Natural killer cell (primary cell): Measurements from ENCODE around the gene SRPX2. TPM values are rescaled to one million over a fixed set of nuclear protein-coding genes. Genes with fewer than 3 reads are reported as not detected.

Source experiments
- ATAC-seq, 3 donors: fragments of 150-1000 bp in 2 of 3; fragments of 200-7000 bp in 1 of 3; cut with Tn5 transposase; 1 replicate in 1 of 3; 2 replicates in 2 of 3; pipeline ENCODE4 v1.10.0; 2021; ENCODE audit warnings: mild to moderate bottlenecking in 2 of 3, moderate library complexity in 2 of 3
- DNase-seq, 2 donors: peaks; one replicate each; pipeline versions ENCODE4 v3.0.0 to v3.0.0-alpha.2; 2013 to 2021; ENCODE audit warnings: mixed read lengths in 1 of 2
- H3K27ac ChIP-seq: one replicate; pipeline ENCODE4 v1.5.1; 2013; ENCODE audit warnings: mild to moderate bottlenecking, low read length
- H3K27me3 ChIP-seq: one replicate; pipeline ENCODE4 v1.6.1; 2013; ENCODE audit warnings: low read length; ENCODE audit not compliant: control insufficient read depth, insufficient read depth
- H3K36me3 ChIP-seq: one replicate; pipeline ENCODE4 v1.6.1; 2013; ENCODE audit warnings: low read length; ENCODE audit not compliant: control insufficient read depth, insufficient read depth
- H3K4me1 ChIP-seq: one replicate; pipeline ENCODE4 v1.6.1; 2013; ENCODE audit warnings: low read length; ENCODE audit not compliant: control insufficient read depth, insufficient read depth
- H3K4me3 ChIP-seq: one replicate; pipeline ENCODE4 v1.5.1; 2013; ENCODE audit warnings: low read length
- H3K9me3 ChIP-seq: one replicate; pipeline ENCODE4 v1.6.1; 2013; ENCODE audit warnings: low read length; ENCODE audit not compliant: control insufficient read depth, insufficient read depth
- H3K27ac Mint-ChIP-seq, 2 donors: one replicate each; pipeline ENCODE4 v1.8.0; 2022; ENCODE audit warnings: mild to moderate bottlenecking in 2 of 2, mixed read lengths in 2 of 2, moderate library complexity in 1 of 2
- H3K27me3 Mint-ChIP-seq, 2 donors: one replicate each; pipeline ENCODE4 v1.8.0; 2022; ENCODE audit warnings: low read depth in 2 of 2, mixed read lengths in 2 of 2
- H3K36me3 Mint-ChIP-seq: one replicate; pipeline ENCODE4 v1.8.0; 2022; ENCODE audit warnings: mixed read lengths
- H3K4me1 Mint-ChIP-seq, 2 donors: one replicate each; pipeline ENCODE4 v1.8.0; 2022; ENCODE audit warnings: mixed read lengths in 2 of 2
- H3K4me3 Mint-ChIP-seq: one replicate; pipeline ENCODE4 v1.8.0; 2022; ENCODE audit warnings: mild to moderate bottlenecking, moderate library complexity, mixed read lengths
- H3K9me3 Mint-ChIP-seq, 2 donors: one replicate each; pipeline ENCODE4 v1.8.0; 2022; ENCODE audit warnings: mixed read lengths in 2 of 2
- CTCF ChIP-seq: fragments of 200-600 bp; IDR thresholded peaks from one replicate; pipeline ENCODE4 v1.8.0; 2022; ENCODE audit warnings: antibody characterized with exemption
- WGBS: methylation state at CpG from one replicate; pipeline ENCODE4 v1.1.7; 2013; ENCODE audit warnings: missing lambda C conversion rate; ENCODE audit not compliant: insufficient coverage; 5-methylcytosine and 5-hydroxymethylcytosine counted together
- intact Hi-C: fragments of 100-400 bp; cut with micrococcal nuclease; formaldehyde crosslinking; loops from one replicate; pipeline ENCODE4 v1.14.2; 2022
- total RNA-seq, 4 donors: library from RNA; stranded (reverse); fragments of 120-200 nt in 1 of 4; gene quantifications; one replicate each; pipeline versions ENCODE4 v1.2.3 to v1.2.4, GENCODE V29; 2013 to 2022

SRPX2 gene
- total RNA-seq, 3 donors from 2014 or later (not counting 1 experiment from before 2014, with no cell fraction given): not detected

DNA sequence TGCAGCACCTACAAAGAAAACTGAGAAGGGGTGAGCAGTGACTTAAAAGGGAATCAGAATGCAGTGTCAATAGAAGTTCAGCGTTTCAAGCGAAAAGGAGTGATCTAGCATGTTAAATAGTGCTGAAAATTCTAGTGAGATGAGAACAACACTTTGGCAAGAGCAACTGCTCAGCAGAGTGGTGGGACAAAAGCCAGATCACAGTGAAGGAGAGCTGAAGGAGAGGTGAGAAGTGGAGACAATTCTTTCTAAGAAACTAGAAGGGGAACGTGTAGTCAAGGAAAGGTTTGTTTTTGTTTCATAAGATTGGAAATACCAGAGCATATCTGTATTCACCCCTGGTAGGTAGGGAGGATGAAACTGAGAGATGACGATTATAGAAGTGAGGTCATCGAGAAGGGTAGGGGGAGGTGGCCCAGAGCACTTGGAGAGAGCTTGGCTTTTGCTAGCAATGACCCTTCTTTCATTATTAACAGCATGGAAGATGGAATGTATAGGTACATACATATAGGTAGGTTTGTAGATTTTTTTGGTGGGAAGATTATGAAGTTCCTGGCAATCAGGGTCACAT is 33.7 kb downstream of the SRPX2 start:
- Mint-ChIP-seq H3K9me3 (no peaks in the 10 kb centered on the region), H3K27ac (no peak overlapping the region), H3K27me3 (no peaks in the 10 kb centered on the region), H3K4me1 (no peaks in the 10 kb centered on the region), H3K36me3 (no peaks in the 10 kb centered on the region), H3K4me3 (no peak overlapping the region)
- intact Hi-C loops: no loop called here
- H3K27ac ChIP-seq: no peak overlapping the region
- ATAC-seq: no peak
- H3K9me3 ChIP-seq: no peaks in the 10 kb centered on the region
- H3K27me3 ChIP-seq: no peaks in the 10 kb centered on the region
- no peak for DNase-seq
- no peak overlapping the region for H3K4me3 ChIP-seq
- no peaks in the 10 kb centered on the region for H3K4me1 ChIP-seq
- no peaks in the 10 kb centered on the region for H3K36me3 ChIP-seq
- TF ChIP-seq CTCF: no peak
- 82% methylated on average over 5 of the region's 5 CpGs for whole genome bisulfite sequencing

GRCh38 chrX:100680756-100681155 is 36.8 kb downstream of the SRPX2 start:
- no peak overlapping the region for H3K4me3 ChIP-seq
- no peak for DNase-seq
- H3K4me1 Mint-ChIP-seq: no peaks in the 10 kb centered on the region
- no peak overlapping the region for H3K27ac ChIP-seq
- H3K9me3 ChIP-seq: no peaks in the 10 kb centered on the region
- H3K4me3 Mint-ChIP-seq: no peak overlapping the region
- H3K4me1 ChIP-seq: no peaks in the 10 kb centered on the region
- no peaks in the 10 kb centered on the region for H3K27me3 Mint-ChIP-seq
- H3K36me3 Mint-ChIP-seq: no peaks in the 10 kb centered on the region
- H3K27me3 ChIP-seq: no peaks in the 10 kb centered on the region
- intact Hi-C loops: loop anchor here (10.0 kb wide), 1 partner anchor 604 kb away; no protein-coding TSS in a partner anchor
- WGBS: 76% methylated on average over 2 of the region's 2 CpGs
- no peak for ATAC-seq
- TF ChIP-seq CTCF: no peak
- H3K9me3 Mint-ChIP-seq: no peaks in the 10 kb centered on the region
- H3K36me3 ChIP-seq: no peaks in the 10 kb centered on the region
- no peak overlapping the region for H3K27ac Mint-ChIP-seq

DNA sequence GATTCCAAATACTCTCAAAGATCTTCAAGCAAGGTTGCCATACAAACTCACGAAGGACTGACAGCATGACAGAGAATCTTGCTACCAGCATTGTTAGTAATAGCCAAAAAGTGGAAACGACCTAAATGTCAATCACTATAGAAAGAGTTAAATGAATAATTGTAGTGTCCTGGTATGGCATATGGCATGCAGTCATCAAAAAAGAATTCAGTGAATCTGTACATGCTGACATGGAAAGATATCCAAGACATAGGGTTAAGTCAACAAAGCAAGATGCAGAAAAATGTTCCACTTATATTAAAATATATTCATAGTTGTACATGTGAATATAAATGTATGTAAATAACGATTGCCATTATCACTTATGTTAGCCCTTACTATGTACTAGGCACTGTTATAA is 37.6 kb downstream of the SRPX2 start:
- no peaks in the 10 kb centered on the region for H3K27me3 ChIP-seq
- ATAC-seq (no peak), DNase-seq (no peak)
- H3K27ac Mint-ChIP-seq: no peak overlapping the region
- WGBS: 75% methylated on average over 1 of the region's 3 CpGs
- no peak overlapping the region for H3K27ac ChIP-seq
- H3K9me3 Mint-ChIP-seq: no peaks in the 10 kb centered on the region
- H3K27me3 Mint-ChIP-seq: no peaks in the 10 kb centered on the region
- H3K4me3 Mint-ChIP-seq: no peak overlapping the region
- H3K36me3 Mint-ChIP-seq: no peaks in the 10 kb centered on the region
- no peak overlapping the region for H3K4me3 ChIP-seq
- no peak for TF ChIP-seq CTCF
- peaks cover 0 to under 1% of the 10 kb centered on the region in 2 donors for H3K4me1 Mint-ChIP-seq
- intact Hi-C loops: loop anchor here (10.0 kb wide), 1 partner anchor 603 kb away; no protein-coding TSS in a partner anchor
- no peaks in the 10 kb centered on the region for H3K4me1 ChIP-seq
- H3K9me3 ChIP-seq: no peaks in the 10 kb centered on the region
- H3K36me3 ChIP-seq: no peaks in the 10 kb centered on the region

GRCh38 chrX:100682939-100683338 is 38.9 kb downstream of the SRPX2 start:
- 89% methylated on average over 3 of the region's 8 CpGs for WGBS
- H3K4me1 ChIP-seq: peaks cover 3% of the 10 kb centered on the region
- Mint-ChIP-seq H3K4me3 (no peak overlapping the region), H3K27ac (no peak overlapping the region), H3K36me3 (no peaks in the 10 kb centered on the region), H3K9me3 (no peaks in the 10 kb centered on the region), H3K4me1 (peaks cover 8 to 11% of the 10 kb centered on the region in 2 donors), H3K27me3 (no peaks in the 10 kb centered on the region)
- no peaks in the 10 kb centered on the region for H3K27me3 ChIP-seq
- intact Hi-C loops: loop anchor here (10.0 kb wide), 1 partner anchor 602 kb away; no protein-coding TSS in a partner anchor
- H3K9me3 ChIP-seq: no peaks in the 10 kb centered on the region
- H3K36me3 ChIP-seq: no peaks in the 10 kb centered on the region
- H3K27ac ChIP-seq: no peak overlapping the region
- no peak for TF ChIP-seq CTCF
- H3K4me3 ChIP-seq: no peak overlapping the region
- DNase-seq: no peak
- ATAC-seq: no peak
